Measurements from ENCODE around the gene PLD1. TPM values are rescaled to one million over a fixed set of nuclear protein-coding genes. Genes with fewer than 3 reads are reported as not detected.
"Not testable (repeated sequence)": the region's sequence is repeated elsewhere in the genome, so short reads cannot be mapped to it uniquely, and the experiment has no call there.

PLD1 gene
- 10 to 100 TPM; 15.3 to 55.9 (median 45.4) TPM for total RNA-seq

- Histone ChIP-seq H3K9me3 (no peaks in the 10 kb centered on the region), H3K4me1 (peaks cover 0 to 47% (median 15%) of the 10 kb centered on the region in 4 donors), H3K4me3 (peak within 1 kb of the TSS; percentile 58 to 79 (median 65)), H3K36me3 (no peaks in the 10 kb centered on the region), H3K27me3 (no peaks in the 10 kb centered on the region), H3K27ac (peak within 1 kb of the TSS; percentile 83 to 91 (median 88))
- TF ChIP-seq CTCF (IDR thresholded peaks at IDR 0.05) (peak in 2 of 5 experiments; percentile 13 to 25), POLR2A (IDR thresholded peaks at IDR 0.05) (peak in 1 of 2 donors; percentile 1), EP300 (IDR thresholded peaks at IDR 0.05) (peak in 1 of 2 donors; percentile 79)
- WGBS, 2 donors, result 0 to 1% methylated on average over 28 to 35 of the region's 78 CpGs
- DNase-seq (ENCODE audit: low spot score in 2 of 2), result peak; percentile 72 to 74
Measured at GRCh38 chr3:171809861-171810628, at the start of gene PLD1. TSS of gene PLD1 (minus strand) at chr3:171810483. CDS start at chr3:171738051, 72,432 bp downstream.

- Histone ChIP-seq H3K4me1 (peaks cover 0 to 23% (median 4%) of the 10 kb centered on the region in 4 donors), H3K9me3 (peaks cover 0 to 10% (median 2%) of the 10 kb centered on the region in 4 donors)
- H3K36me3 ChIP-seq; H3K27ac ChIP-seq; H3K4me3 ChIP-seq; H3K27me3 ChIP-seq; DNase-seq (ENCODE audit: low spot score in 2 of 2): not testable (repeated sequence)
- 96% methylated on average over 4 of the region's 4 CpGs for WGBS, 2 donors
Measured at GRCh38 chr3:171858770-171859169, 48.5 kb upstream of the PLD1 start.

GRCh38 chr3:171854649-171855305 lies 44.5 kb upstream of the PLD1 start:
- DNase-seq (ENCODE audit: low spot score in 2 of 2), result no peak
- TF ChIP-seq EP300 (IDR thresholded peaks at IDR 0.05) (no peak), POLR2A (IDR thresholded peaks at IDR 0.05) (no peak), CTCF (IDR thresholded peaks at IDR 0.05) (no peak)
- WGBS, 2 donors, result 84 to 94% methylated on average over 2 of the region's 2 CpGs
- Histone ChIP-seq H3K27ac (no peak overlapping the region), H3K27me3 (no peaks in the 10 kb centered on the region), H3K4me1 (peaks cover 0 to 8% (median 0%) of the 10 kb centered on the region in 4 donors), H3K9me3 (peaks cover 0 to 10% (median 2%) of the 10 kb centered on the region in 4 donors), H3K4me3 (no peak overlapping the region), H3K36me3 (no peaks in the 10 kb centered on the region)

- no peaks in the 10 kb centered on the region for H3K36me3 ChIP-seq
- WGBS, 2 donors, result 78% methylated on average over 5 of the region's 5 CpGs
- H3K27me3 ChIP-seq, result no peaks in the 10 kb centered on the region
- H3K27ac ChIP-seq, result no peak overlapping the region
- no peak for DNase-seq (ENCODE audit: low spot score in 2 of 2)
- H3K4me1 ChIP-seq, result peaks cover 0 to 12% (median 0%) of the 10 kb centered on the region in 4 donors
- TF ChIP-seq EP300 (IDR thresholded peaks at IDR 0.05) (no peak), POLR2A (IDR thresholded peaks at IDR 0.05) (no peak), CTCF (IDR thresholded peaks at IDR 0.05) (no peak)
- H3K9me3 ChIP-seq, result peaks cover 0 to 10% (median 2%) of the 10 kb centered on the region in 4 donors
- H3K4me3 ChIP-seq, result no peak overlapping the region
Measured at GRCh38 chr3:171851660-171852058, 41.4 kb upstream of the PLD1 start.

GRCh38 chr3:171850960-171851659 lies 40.8 kb upstream of the PLD1 start:
- WGBS, 2 donors, result 76% methylated on average over 6 of the region's 6 CpGs

More at GRCh38 chr3:171850960-171851659, 40.8 kb upstream of the PLD1 start:
- TF ChIP-seq CTCF (IDR thresholded peaks at IDR 0.05) (no peak), POLR2A (IDR thresholded peaks at IDR 0.05) (no peak), EP300 (IDR thresholded peaks at IDR 0.05) (no peak)
- Histone ChIP-seq H3K36me3 (no peaks in the 10 kb centered on the region), H3K9me3 (peaks cover 0 to 10% (median 2%) of the 10 kb centered on the region in 4 donors), H3K27ac (no peak overlapping the region), H3K4me1 (peaks cover 0 to 12% (median 0%) of the 10 kb centered on the region in 4 donors), H3K4me3 (no peak overlapping the region), H3K27me3 (no peaks in the 10 kb centered on the region)
- DNase-seq (ENCODE audit: low spot score in 2 of 2), result no peak

All from tibial nerve (tissue), 4 donors.